Liver (tissue), 9 donors: ENCODE data around the gene GUCY2F. TPM values are rescaled to one million over a fixed set of nuclear protein-coding genes. Genes with fewer than 3 reads are reported as not detected.

Experiments
- DNase-seq: peaks from one replicate; pipeline ENCODE4 v3.0.0-alpha.2; 2017; ENCODE audit warnings: low spot score
- H3K27ac ChIP-seq, 2 donors: one replicate each; pipeline ENCODE4 v1.7.0; 2013; ENCODE audit warnings: inconsistent platforms in 2 of 2, low read length in 2 of 2, control low read depth in 1 of 2, low read depth in 1 of 2, mild to moderate bottlenecking in 1 of 2
- H3K27me3 ChIP-seq, 4 donors: one replicate each; pipeline versions ENCODE4 v1.6.1 to v1.7.0; 2013; ENCODE audit warnings: low read length in 3 of 4, inconsistent platforms in 1 of 4, mild to moderate bottlenecking in 1 of 4, moderate library complexity in 1 of 4; ENCODE audit not compliant: control insufficient read depth in 4 of 4, insufficient read depth in 4 of 4
- H3K36me3 ChIP-seq, 4 donors: one replicate each; pipeline versions ENCODE4 v1.6.1 to v1.7.0; 2013; ENCODE audit warnings: low read length in 3 of 4, mild to moderate bottlenecking in 3 of 4, low read depth in 1 of 4, moderate library complexity in 1 of 4; ENCODE audit not compliant: control insufficient read depth in 4 of 4, insufficient read depth in 3 of 4
- H3K4me1 ChIP-seq, 4 donors: one replicate each; pipeline versions ENCODE4 v1.6.1 to v1.7.0; 2013; ENCODE audit warnings: low read length in 3 of 4, mild to moderate bottlenecking in 3 of 4, moderate library complexity in 1 of 4; ENCODE audit not compliant: control insufficient read depth in 4 of 4, insufficient read depth in 4 of 4
- H3K4me3 ChIP-seq, 3 donors: one replicate each; pipeline versions ENCODE4 v1.6.1 to v1.7.0; 2013; ENCODE audit warnings: low read length in 3 of 3, control low read depth in 1 of 3, low read depth in 1 of 3, mild to moderate bottlenecking in 1 of 3
- H3K9ac ChIP-seq, 2 donors: one replicate each; pipeline ENCODE4 v1.7.0; 2013; ENCODE audit warnings: low read length in 2 of 2, mild to moderate bottlenecking in 2 of 2, moderate library complexity in 2 of 2, control low read depth in 1 of 2, low read depth in 1 of 2
- H3K9me3 ChIP-seq, 4 donors: one replicate each; pipeline versions ENCODE4 v1.6.1 to v1.7.0; 2013; ENCODE audit warnings: low read length in 3 of 4; ENCODE audit not compliant: control insufficient read depth in 4 of 4
- FOXA1 ChIP-seq: IDR thresholded peaks from 2 replicates; pipeline ENCODE4 v1.6.1; 2016; ENCODE audit warnings: antibody characterized with exemption
- FOXA2 ChIP-seq: IDR thresholded peaks from 2 replicates; pipeline ENCODE4 v1.6.1; 2016; ENCODE audit warnings: antibody characterized with exemption
- GABPA ChIP-seq, 2 donors: IDR thresholded peaks in 1 of 2; conservative IDR thresholded peaks in 1 of 2; 2 replicates each; pipeline ENCODE4 v1.6.1; 2016; ENCODE audit warnings: antibody characterized with exemption in 2 of 2, mild to moderate bottlenecking in 1 of 2, moderate library complexity in 1 of 2
- HNF4A ChIP-seq, 2 donors: conservative IDR thresholded peaks; 2 replicates each; pipeline ENCODE4 v1.6.1; 2016; ENCODE audit warnings: antibody characterized with exemption in 2 of 2, mild to moderate bottlenecking in 2 of 2
- JUND ChIP-seq, 2 donors: IDR thresholded peaks; 2 replicates each; pipeline ENCODE4 v1.6.1; 2016; ENCODE audit warnings: antibody characterized with exemption in 2 of 2
- MAX ChIP-seq: IDR thresholded peaks from 2 replicates; pipeline ENCODE4 v1.6.1; 2016; ENCODE audit warnings: antibody characterized with exemption
- NR2F2 ChIP-seq: IDR thresholded peaks from 2 replicates; pipeline ENCODE4 v1.6.1; 2016; ENCODE audit warnings: antibody characterized with exemption
- REST ChIP-seq: IDR thresholded peaks from 2 replicates; pipeline ENCODE4 v1.6.1; 2016; ENCODE audit warnings: antibody characterized with exemption, mild to moderate bottlenecking
- RXRA ChIP-seq, 2 donors: IDR thresholded peaks; 2 replicates each; pipeline ENCODE4 v1.6.1; 2017 to 2018; ENCODE audit warnings: antibody characterized with exemption in 2 of 2, mild to moderate bottlenecking in 1 of 2
- SP1 ChIP-seq: IDR thresholded peaks from 2 replicates; pipeline ENCODE4 v1.6.1; 2018; ENCODE audit warnings: antibody characterized with exemption, mild to moderate bottlenecking
- YY1 ChIP-seq: IDR thresholded peaks from 2 replicates; pipeline ENCODE4 v1.6.1; 2016; ENCODE audit warnings: antibody characterized with exemption, mild to moderate bottlenecking
- WGBS: extraction: QIAGEN DNeasy Blood & Tissue Kit; methylation state at CpG from one replicate; pipeline ENCODE4 v1.1.7; 2013; 5-methylcytosine and 5-hydroxymethylcytosine counted together
- polyA plus RNA-seq, 2 donors: library from polyadenylated mRNA; stranded (reverse) in 1 of 2; unstranded in 1 of 2; fragments of 200-250 nt in 1 of 2; fragments of >200 nt in 1 of 2; fragmentation: Nextera tagmentation in 1 of 2; extraction: Ambion mirVana in 1 of 2; gene quantifications; one replicate each; pipeline versions ENCODE4 v1.2.1 to v1.2.3, GENCODE V29; 2013 to 2015
- total RNA-seq, 2 donors: library from RNA; depleted of rRNA; stranded (reverse); fragments of >200 nt; gene quantifications; one replicate each; pipeline ENCODE4 v1.2.3, GENCODE V29; 2014
- TF ChIP-seq, protein P1 (sequence below): IDR thresholded peaks from 2 replicates; pipeline ENCODE4 v1.6.1; 2016; ENCODE audit warnings: antibody characterized with exemption
- TF ChIP-seq, protein P2 (sequence below): IDR thresholded peaks from 2 replicates; pipeline ENCODE4 v1.6.1; 2016; ENCODE audit warnings: antibody characterized with exemption
- TF ChIP-seq, protein P3 (sequence below): fragments of 150-350 bp; IDR thresholded peaks from 2 replicates; pipeline ENCODE4 v1.5.1; 2017; ENCODE audit warnings: improper control_type of control experiment, low read depth, low read length; ENCODE audit not compliant: missing input control
- donor health status: healthy.
- donor health status: healthy.
- donor health status: healthy.
- donor health status: healthy.
- donor health status: healthy.

The GUCY2F gene
- total and polyA plus RNA-seq, 4 donors = under 0.01 TPM; not detected in 2

DNA sequence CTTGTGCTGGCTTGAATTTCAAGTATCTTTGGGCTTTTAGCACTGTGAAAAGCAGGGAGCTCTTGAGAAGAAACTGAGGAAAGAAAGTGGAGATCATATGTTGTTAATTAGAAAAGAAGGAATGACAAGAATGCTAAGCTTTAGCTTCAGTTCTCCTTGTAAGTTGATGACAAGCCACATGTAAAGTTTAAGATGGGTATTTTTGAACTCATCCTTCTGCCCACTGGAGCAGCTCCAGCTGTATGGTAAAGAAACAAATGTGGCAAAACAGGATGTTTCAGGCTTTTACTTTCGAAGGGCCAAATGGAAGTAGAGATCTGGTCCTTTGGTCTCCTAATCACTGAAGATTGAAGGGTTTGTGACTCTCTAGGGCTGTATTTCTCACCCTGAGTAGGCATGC lies 137.8 kb downstream of the GUCY2F start (continued):
- TF ChIP-seq MAX (no peak), JUND (IDR thresholded peaks at IDR 0.05) (no peak)

- no peak overlapping the region for H3K27ac ChIP-seq
- H3K4me3 ChIP-seq = no peak overlapping the region
- TF ChIP-seq HNF4A (conservative IDR thresholded peaks at IDR 0.05) (no peak), NR2F2 (no peak), GABPA (IDR thresholded peaks at IDR 0.05 in 1 of 2, conservative IDR thresholded peaks at IDR 0.05 in 1 of 2) (no peak), FOXA2 (no peak), JUND (IDR thresholded peaks at IDR 0.05) (no peak), RXRA (IDR thresholded peaks at IDR 0.05) (no peak), SP1 (no peak)
- TF ChIP-seq, protein P1, sequence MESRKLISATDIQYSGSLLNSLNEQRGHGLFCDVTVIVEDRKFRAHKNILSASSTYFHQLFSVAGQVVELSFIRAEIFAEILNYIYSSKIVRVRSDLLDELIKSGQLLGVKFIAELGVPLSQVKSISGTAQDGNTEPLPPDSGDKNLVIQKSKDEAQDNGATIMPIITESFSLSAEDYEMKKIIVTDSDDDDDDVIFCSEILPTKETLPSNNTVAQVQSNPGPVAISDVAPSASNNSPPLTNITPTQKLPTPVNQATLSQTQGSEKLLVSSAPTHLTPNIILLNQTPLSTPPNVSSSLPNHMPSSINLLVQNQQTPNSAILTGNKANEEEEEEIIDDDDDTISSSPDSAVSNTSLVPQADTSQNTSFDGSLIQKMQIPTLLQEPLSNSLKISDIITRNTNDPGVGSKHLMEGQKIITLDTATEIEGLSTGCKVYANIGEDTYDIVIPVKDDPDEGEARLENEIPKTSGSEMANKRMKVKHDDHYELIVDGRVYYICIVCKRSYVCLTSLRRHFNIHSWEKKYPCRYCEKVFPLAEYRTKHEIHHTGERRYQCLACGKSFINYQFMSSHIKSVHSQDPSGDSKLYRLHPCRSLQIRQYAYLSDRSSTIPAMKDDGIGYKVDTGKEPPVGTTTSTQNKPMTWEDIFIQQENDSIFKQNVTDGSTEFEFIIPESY = no peak
- no peaks in the 10 kb centered on the region for H3K4me1 ChIP-seq
- WGBS = 56% methylated on average over 2 of the region's 2 CpGs
- no peak overlapping the region for H3K9ac ChIP-seq
- H3K27me3 ChIP-seq = peaks cover 0 to 2% (median 0%) of the 10 kb centered on the region in 4 donors
- H3K9me3 ChIP-seq = no peaks in the 10 kb centered on the region
- DNase-seq = no peak
- H3K36me3 ChIP-seq = no peaks in the 10 kb centered on the region
These were observed 138.2 kb downstream of the GUCY2F start for GRCh38 chrX:109343671-109344070.

DNA sequence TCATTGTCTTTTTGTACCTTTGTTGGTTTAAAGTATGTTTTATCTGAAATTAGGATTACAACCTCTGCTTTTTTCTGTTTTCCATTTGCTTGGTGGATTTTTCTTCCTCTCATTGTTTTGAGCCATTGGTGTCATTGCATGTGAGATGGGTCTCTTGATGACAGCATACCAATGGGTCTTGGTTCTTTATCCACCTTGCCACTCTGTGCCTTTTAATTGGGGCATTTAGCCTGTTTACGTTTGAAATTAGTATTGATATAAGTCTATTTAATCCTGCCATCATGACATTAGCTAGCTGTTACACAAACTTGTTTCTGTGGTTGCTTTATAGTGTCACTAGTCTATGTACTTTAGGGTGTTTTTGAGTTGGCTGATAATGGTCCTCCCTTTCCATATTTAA lies 145.7 kb downstream of the GUCY2F start:
- H3K4me3 ChIP-seq = no peak overlapping the region
- no peaks in the 10 kb centered on the region for H3K4me1 ChIP-seq

GRCh38 chrX:109327251-109327650 lies 154.6 kb downstream of the GUCY2F start:
- Histone ChIP-seq H3K27me3 (no peaks in the 10 kb centered on the region), H3K4me1 (no peaks in the 10 kb centered on the region), H3K4me3 (no peak overlapping the region), H3K9me3 (peaks cover 0 to 5% (median 2%) of the 10 kb centered on the region in 4 donors), H3K36me3 (no peaks in the 10 kb centered on the region), H3K9ac (no peak overlapping the region), H3K27ac (no peak overlapping the region)
- WGBS = 50% methylated on average over 1 of the region's 1 CpG
- TF ChIP-seq GABPA (IDR thresholded peaks at IDR 0.05 in 1 of 2, conservative IDR thresholded peaks at IDR 0.05 in 1 of 2) (no peak), REST (no peak), YY1 (no peak), NR2F2 (no peak), JUND (IDR thresholded peaks at IDR 0.05) (no peak), HNF4A (conservative IDR thresholded peaks at IDR 0.05) (no peak), FOXA1 (no peak), FOXA2 (no peak)
- TF ChIP-seq, protein P2, sequence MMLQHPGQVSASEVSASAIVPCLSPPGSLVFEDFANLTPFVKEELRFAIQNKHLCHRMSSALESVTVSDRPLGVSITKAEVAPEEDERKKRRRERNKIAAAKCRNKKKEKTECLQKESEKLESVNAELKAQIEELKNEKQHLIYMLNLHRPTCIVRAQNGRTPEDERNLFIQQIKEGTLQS = no peak
- TF ChIP-seq, protein P3, sequence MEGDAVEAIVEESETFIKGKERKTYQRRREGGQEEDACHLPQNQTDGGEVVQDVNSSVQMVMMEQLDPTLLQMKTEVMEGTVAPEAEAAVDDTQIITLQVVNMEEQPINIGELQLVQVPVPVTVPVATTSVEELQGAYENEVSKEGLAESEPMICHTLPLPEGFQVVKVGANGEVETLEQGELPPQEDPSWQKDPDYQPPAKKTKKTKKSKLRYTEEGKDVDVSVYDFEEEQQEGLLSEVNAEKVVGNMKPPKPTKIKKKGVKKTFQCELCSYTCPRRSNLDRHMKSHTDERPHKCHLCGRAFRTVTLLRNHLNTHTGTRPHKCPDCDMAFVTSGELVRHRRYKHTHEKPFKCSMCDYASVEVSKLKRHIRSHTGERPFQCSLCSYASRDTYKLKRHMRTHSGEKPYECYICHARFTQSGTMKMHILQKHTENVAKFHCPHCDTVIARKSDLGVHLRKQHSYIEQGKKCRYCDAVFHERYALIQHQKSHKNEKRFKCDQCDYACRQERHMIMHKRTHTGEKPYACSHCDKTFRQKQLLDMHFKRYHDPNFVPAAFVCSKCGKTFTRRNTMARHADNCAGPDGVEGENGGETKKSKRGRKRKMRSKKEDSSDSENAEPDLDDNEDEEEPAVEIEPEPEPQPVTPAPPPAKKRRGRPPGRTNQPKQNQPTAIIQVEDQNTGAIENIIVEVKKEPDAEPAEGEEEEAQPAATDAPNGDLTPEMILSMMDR = no peak
- DNase-seq = no peak

More for the DNA sequence above, 145.7 kb downstream of the GUCY2F start:
- TF ChIP-seq HNF4A (conservative IDR thresholded peaks at IDR 0.05) (no peak), GABPA (IDR thresholded peaks at IDR 0.05 in 1 of 2, conservative IDR thresholded peaks at IDR 0.05 in 1 of 2) (no peak)
- H3K27ac ChIP-seq = no peak overlapping the region
- H3K9me3 ChIP-seq = peaks cover 0 to 14% (median 3%) of the 10 kb centered on the region in 4 donors
- H3K9ac ChIP-seq = no peak overlapping the region
- H3K36me3 ChIP-seq = no peaks in the 10 kb centered on the region
- H3K27me3 ChIP-seq = no peaks in the 10 kb centered on the region
- no peak for DNase-seq
- WGBS = 58% methylated on average over 1 of the region's 1 CpG
